ENCODE results near the gene VPS35L. TPM values are rescaled to one million over a fixed set of nuclear protein-coding genes. Genes with fewer than 3 reads are reported as not detected.

The VPS35L gene
- total and polyA plus RNA-seq, 2 of the 13 experiments (the other 11 are each of a cell fraction or from before 2014, with no cell fraction given): 1.4 to 1.6 TPM

DNA sequence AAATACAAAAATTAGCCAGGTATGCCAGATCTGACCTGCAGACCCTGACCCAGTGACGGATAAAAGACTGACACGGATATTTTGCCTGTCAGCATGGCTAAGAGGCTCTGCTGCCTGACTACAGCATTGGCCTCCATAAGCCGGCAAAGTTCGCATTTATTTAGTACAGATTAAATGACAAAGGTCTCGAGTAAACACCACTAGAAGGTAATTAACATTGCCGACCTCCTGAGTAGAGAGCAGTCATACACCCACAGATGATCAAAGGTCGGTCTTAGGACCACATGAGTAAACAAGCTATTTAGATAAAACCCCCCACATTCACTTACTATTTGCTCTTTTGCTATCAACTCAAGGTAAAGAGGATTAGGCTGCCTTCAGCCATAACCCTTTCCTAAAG is 106.8 kb downstream of the VPS35L start (continued):
- TF ChIP-seq NR2F6 (IDR thresholded peaks at IDR 0.05) (peak; percentile 75), NR2F6 (CRISPR knock-in tag; IDR thresholded peaks at IDR 0.05) (no peak), HDAC2 (CRISPR knock-in tag; IDR thresholded peaks at IDR 0.05) (no peak), ZNF792 (CRISPR knock-in tag; IDR thresholded peaks at IDR 0.05) (no peak), CREB1 (IDR thresholded peaks at IDR 0.05) (no peak), CREB1 (CRISPR knock-in tag; IDR thresholded peaks at IDR 0.05) (no peak), ZC3H4 (CRISPR knock-in tag; IDR thresholded peaks at IDR 0.05; ENCODE audit: borderline replicate concordance) (no peak), KAT2B (IDR thresholded peaks at IDR 0.05; ENCODE audit: borderline replicate concordance, low read depth, low read length) (no peak), PITX1 (CRISPR knock-in tag; IDR thresholded peaks at IDR 0.05) (peak; percentile 62; the same call in 1 of the 2 replicates), NR2F1 (CRISPR knock-in tag; IDR thresholded peaks at IDR 0.05) (0 out of 4 replicates have a peak, but pooled peaks of 1 of the 2 experiments have one; percentile 36), ZNF446 (CRISPR knock-in tag; IDR thresholded peaks at IDR 0.05) (no peak), ZNF282 (IDR thresholded peaks at IDR 0.05; ENCODE audit: partially characterized antibody) (no peak), ZNF232 (CRISPR knock-in tag; IDR thresholded peaks at IDR 0.05; ENCODE audit: borderline replicate concordance) (no peak), JUNB (CRISPR knock-in tag; IDR thresholded peaks at IDR 0.05; ENCODE audit: borderline replicate concordance) (no peak), GZF1 (CRISPR knock-in tag; IDR thresholded peaks at IDR 0.05) (no peak), ZNF296 (CRISPR knock-in tag; conservative IDR thresholded peaks at IDR 0.05) (no peak), ZNF260 (CRISPR knock-in tag; IDR thresholded peaks at IDR 0.05; ENCODE audit: borderline replicate concordance, low read depth) (no peak), ZNF367 (CRISPR knock-in tag; IDR thresholded peaks at IDR 0.05; ENCODE audit: borderline replicate concordance) (no peak), ZNF768 (CRISPR knock-in tag; IDR thresholded peaks at IDR 0.05) (no peak), HNF4A (CRISPR knock-in tag; IDR thresholded peaks at IDR 0.05) (peak; percentile 74), SPEN (CRISPR knock-in tag; IDR thresholded peaks at IDR 0.05; ENCODE audit: low read depth) (no peak)
- TF ChIP-seq, protein P1, sequence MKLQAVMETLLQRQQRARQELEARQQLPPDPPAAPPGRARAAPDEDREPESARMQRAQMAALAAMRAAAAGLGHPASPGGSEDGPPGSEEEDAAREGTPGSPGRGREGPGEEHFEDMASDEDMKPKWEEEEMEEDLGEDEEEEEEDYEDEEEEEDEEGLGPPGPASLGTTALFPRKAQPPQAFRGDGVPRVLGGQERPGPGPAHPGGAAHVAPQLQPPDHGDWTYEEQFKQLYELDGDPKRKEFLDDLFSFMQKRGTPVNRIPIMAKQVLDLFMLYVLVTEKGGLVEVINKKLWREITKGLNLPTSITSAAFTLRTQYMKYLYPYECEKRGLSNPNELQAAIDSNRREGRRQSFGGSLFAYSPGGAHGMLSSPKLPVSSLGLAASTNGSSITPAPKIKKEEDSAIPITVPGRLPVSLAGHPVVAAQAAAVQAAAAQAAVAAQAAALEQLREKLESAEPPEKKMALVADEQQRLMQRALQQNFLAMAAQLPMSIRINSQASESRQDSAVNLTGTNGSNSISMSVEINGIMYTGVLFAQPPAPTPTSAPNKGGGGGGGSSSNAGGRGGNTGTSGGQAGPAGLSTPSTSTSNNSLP (IDR thresholded peaks at IDR 0.05; ENCODE audit: low read depth, low read length): no peak
- TF ChIP-seq, protein P2, sequence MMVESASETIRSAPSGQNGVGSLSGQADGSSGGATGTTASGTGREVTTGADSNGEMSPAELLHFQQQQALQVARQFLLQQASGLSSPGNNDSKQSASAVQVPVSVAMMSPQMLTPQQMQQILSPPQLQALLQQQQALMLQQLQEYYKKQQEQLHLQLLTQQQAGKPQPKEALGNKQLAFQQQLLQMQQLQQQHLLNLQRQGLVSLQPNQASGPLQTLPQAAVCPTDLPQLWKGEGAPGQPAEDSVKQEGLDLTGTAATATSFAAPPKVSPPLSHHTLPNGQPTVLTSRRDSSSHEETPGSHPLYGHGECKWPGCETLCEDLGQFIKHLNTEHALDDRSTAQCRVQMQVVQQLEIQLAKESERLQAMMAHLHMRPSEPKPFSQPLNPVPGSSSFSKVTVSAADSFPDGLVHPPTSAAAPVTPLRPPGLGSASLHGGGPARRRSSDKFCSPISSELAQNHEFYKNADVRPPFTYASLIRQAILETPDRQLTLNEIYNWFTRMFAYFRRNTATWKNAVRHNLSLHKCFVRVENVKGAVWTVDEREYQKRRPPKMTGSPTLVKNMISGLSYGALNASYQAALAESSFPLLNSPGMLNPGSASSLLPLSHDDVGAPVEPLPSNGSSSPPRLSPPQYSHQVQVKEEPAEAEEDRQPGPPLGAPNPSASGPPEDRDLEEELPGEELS (CRISPR knock-in tag; IDR thresholded peaks at IDR 0.05): peak; percentile 31; the same call in 1 of the 2 replicates
- TF ChIP-seq, protein P3, sequence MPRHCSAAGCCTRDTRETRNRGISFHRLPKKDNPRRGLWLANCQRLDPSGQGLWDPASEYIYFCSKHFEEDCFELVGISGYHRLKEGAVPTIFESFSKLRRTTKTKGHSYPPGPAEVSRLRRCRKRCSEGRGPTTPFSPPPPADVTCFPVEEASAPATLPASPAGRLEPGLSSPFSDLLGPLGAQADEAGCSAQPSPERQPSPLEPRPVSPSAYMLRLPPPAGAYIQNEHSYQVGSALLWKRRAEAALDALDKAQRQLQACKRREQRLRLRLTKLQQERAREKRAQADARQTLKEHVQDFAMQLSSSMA (CRISPR knock-in tag; IDR thresholded peaks at IDR 0.05): no peak
- TF ChIP-seq, protein P4, sequence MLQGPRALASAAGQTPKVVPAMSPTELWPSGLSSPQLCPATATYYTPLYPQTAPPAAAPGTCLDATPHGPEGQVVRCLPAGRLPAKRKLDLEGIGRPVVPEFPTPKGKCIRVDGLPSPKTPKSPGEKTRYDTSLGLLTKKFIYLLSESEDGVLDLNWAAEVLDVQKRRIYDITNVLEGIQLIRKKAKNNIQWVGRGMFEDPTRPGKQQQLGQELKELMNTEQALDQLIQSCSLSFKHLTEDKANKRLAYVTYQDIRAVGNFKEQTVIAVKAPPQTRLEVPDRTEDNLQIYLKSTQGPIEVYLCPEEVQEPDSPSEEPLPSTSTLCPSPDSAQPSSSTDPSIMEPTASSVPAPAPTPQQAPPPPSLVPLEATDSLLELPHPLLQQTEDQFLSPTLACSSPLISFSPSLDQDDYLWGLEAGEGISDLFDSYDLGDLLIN (CRISPR knock-in tag; IDR thresholded peaks at IDR 0.05; ENCODE audit: borderline replicate concordance): no peak
- TF ChIP-seq, protein P5, sequence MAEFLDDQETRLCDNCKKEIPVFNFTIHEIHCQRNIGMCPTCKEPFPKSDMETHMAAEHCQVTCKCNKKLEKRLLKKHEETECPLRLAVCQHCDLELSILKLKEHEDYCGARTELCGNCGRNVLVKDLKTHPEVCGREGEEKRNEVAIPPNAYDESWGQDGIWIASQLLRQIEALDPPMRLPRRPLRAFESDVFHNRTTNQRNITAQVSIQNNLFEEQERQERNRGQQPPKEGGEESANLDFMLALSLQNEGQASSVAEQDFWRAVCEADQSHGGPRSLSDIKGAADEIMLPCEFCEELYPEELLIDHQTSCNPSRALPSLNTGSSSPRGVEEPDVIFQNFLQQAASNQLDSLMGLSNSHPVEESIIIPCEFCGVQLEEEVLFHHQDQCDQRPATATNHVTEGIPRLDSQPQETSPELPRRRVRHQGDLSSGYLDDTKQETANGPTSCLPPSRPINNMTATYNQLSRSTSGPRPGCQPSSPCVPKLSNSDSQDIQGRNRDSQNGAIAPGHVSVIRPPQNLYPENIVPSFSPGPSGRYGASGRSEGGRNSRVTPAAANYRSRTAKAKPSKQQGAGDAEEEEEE (CRISPR knock-in tag; IDR thresholded peaks at IDR 0.05; ENCODE audit: borderline replicate concordance): no peak

Data from HepG2 (cell line).